H9 (cell line): Measurements from ENCODE around the gene MSRB2. TPM values are rescaled to one million over a fixed set of nuclear protein-coding genes. Genes with fewer than 3 reads are reported as not detected.

Source experiments
- DNase-seq: peaks from one replicate; pipeline ENCODE4 v3.0.0-alpha.2; 2017
- H2AFZ ChIP-seq: one replicate; pipeline ENCODE4 v1.6.1; 2013; ENCODE audit warnings: mild to moderate bottlenecking, low read length, control low read depth, moderate library complexity
- H2AK5ac ChIP-seq: 2 replicates; pipeline ENCODE4 v1.6.1; 2013; ENCODE audit warnings: low read length, control low read depth, mixed read lengths; ENCODE audit not compliant: insufficient read length
- H2BK120ac ChIP-seq: one replicate; pipeline ENCODE4 v1.6.1; 2013; ENCODE audit warnings: low read depth, mild to moderate bottlenecking, low read length, control low read depth, inconsistent platforms; ENCODE audit not compliant: poor library complexity, severe bottlenecking
- H2BK12ac ChIP-seq: 2 replicates; pipeline ENCODE4 v1.6.1; 2013; ENCODE audit warnings: low read length, control low read depth, mixed read lengths, low read depth; ENCODE audit not compliant: insufficient read length
- H2BK15ac ChIP-seq: 2 replicates; pipeline ENCODE4 v1.6.1; 2013; ENCODE audit warnings: low read depth, low read length, control low read depth
- H2BK20ac ChIP-seq: one replicate; pipeline ENCODE4 v1.6.1; 2013; ENCODE audit warnings: low read depth, mild to moderate bottlenecking, low read length, control low read depth, inconsistent platforms; ENCODE audit not compliant: poor library complexity, severe bottlenecking
- H2BK5ac ChIP-seq: 2 replicates; pipeline ENCODE4 v1.6.1; 2013; ENCODE audit warnings: low read length, control low read depth, mixed read lengths; ENCODE audit not compliant: insufficient read length
- H3K14ac ChIP-seq: 2 replicates; pipeline ENCODE4 v1.6.1; 2013; ENCODE audit warnings: low read length, control low read depth; ENCODE audit not compliant: insufficient read depth
- H3K18ac ChIP-seq: 2 replicates; pipeline ENCODE4 v1.6.1; 2013; ENCODE audit warnings: low read depth, mild to moderate bottlenecking, mixed read lengths, low read length, control low read depth; ENCODE audit not compliant: insufficient read length
- H3K23ac ChIP-seq: 2 replicates; pipeline ENCODE4 v1.6.1; 2013; ENCODE audit warnings: low read length, control low read depth, mixed read lengths, low read depth; ENCODE audit not compliant: insufficient read length
- H3K23me2 ChIP-seq: 2 replicates; pipeline ENCODE4 v1.6.1; 2013; ENCODE audit warnings: low read depth, mild to moderate bottlenecking, mixed read lengths, low read length, control low read depth; ENCODE audit not compliant: insufficient read length, poor library complexity, severe bottlenecking
- H3K27ac ChIP-seq: 2 replicates; pipeline ENCODE4 v1.5.1; 2013; ENCODE audit warnings: low read length, control low read depth, mixed read lengths, low read depth; ENCODE audit not compliant: insufficient read length
- H3K27me3 ChIP-seq: 2 replicates; pipeline ENCODE4 v1.6.1; 2013; ENCODE audit warnings: low read length, control low read depth, inconsistent platforms; ENCODE audit not compliant: insufficient read depth
- H3K4ac ChIP-seq: 2 replicates; pipeline ENCODE4 v1.6.1; 2013; ENCODE audit warnings: low read depth, mild to moderate bottlenecking, control low read depth, inconsistent platforms, low read length, moderate library complexity
- H3K4me1 ChIP-seq: 2 replicates; pipeline ENCODE4 v1.6.1; 2013; ENCODE audit warnings: low read length, control low read depth, inconsistent platforms; ENCODE audit not compliant: insufficient read depth
- H3K4me2 ChIP-seq: 2 replicates; pipeline ENCODE4 v1.6.1; 2013; ENCODE audit warnings: low read length, control low read depth, mixed read lengths; ENCODE audit not compliant: insufficient read length, insufficient read depth
- H3K56ac ChIP-seq: 2 replicates; pipeline ENCODE4 v1.6.1; 2013; ENCODE audit warnings: low read depth, mild to moderate bottlenecking, mixed read lengths, low read length, control low read depth; ENCODE audit not compliant: insufficient read length
- H3K79me1 ChIP-seq: 2 replicates; pipeline ENCODE4 v1.6.1; 2013; ENCODE audit warnings: low read depth, mild to moderate bottlenecking, moderate library complexity, low read length, control low read depth, inconsistent platforms; ENCODE audit not compliant: insufficient read depth, poor library complexity, severe bottlenecking
- H3K79me2 ChIP-seq: 2 replicates; pipeline ENCODE4 v1.6.1; 2013; ENCODE audit warnings: low read length, control low read depth, inconsistent platforms; ENCODE audit not compliant: insufficient read depth
- H3K9ac ChIP-seq: 2 replicates; pipeline ENCODE4 v1.6.1; 2013; ENCODE audit warnings: low read length, control low read depth, mixed read lengths; ENCODE audit not compliant: insufficient read length; ENCODE audit errors: extremely low read depth
- H3K9me3 ChIP-seq: one replicate; pipeline ENCODE4 v1.6.1; 2013; ENCODE audit warnings: low read depth, low read length, inconsistent platforms; ENCODE audit not compliant: control insufficient read depth
- H3T11ph ChIP-seq: one replicate; pipeline ENCODE4 v1.6.1; 2013; ENCODE audit warnings: mild to moderate bottlenecking, low read length, control low read depth, inconsistent platforms
- H4K20me1 ChIP-seq: one replicate; pipeline ENCODE4 v1.6.1; 2013; ENCODE audit not compliant: control insufficient read depth, insufficient read length, insufficient read depth
- H4K5ac ChIP-seq: 2 replicates; pipeline ENCODE4 v1.6.1; 2013; ENCODE audit warnings: low read depth, mild to moderate bottlenecking, mixed read lengths, low read length, control low read depth; ENCODE audit not compliant: insufficient read length
- H4K8ac ChIP-seq: replicated peaks from 2 replicates; pipeline ENCODE4 v1.6.1; 2013; ENCODE audit warnings: low read length, control low read depth, mixed read lengths, low read depth; ENCODE audit not compliant: insufficient read length
- H4K91ac ChIP-seq: 2 replicates; pipeline ENCODE4 v1.6.1; 2013; ENCODE audit warnings: low read depth, mild to moderate bottlenecking, moderate library complexity, mixed read lengths, low read length, control low read depth; ENCODE audit not compliant: insufficient read length
- H3K27ac Mint-ChIP-seq, 3 experiments: 2 replicates in 2 of 3; 3 replicates in 1 of 3; pipeline ENCODE4 v1.8.0; 2020 to 2021; ENCODE audit warnings: mixed read lengths in 3 of 3, mild to moderate bottlenecking in 1 of 3, moderate library complexity in 1 of 3
- H3K27me3 Mint-ChIP-seq: 2 replicates; pipeline ENCODE4 v1.8.0; 2021; ENCODE audit warnings: low read depth, mild to moderate bottlenecking, moderate library complexity, mixed read lengths
- H3K36me3 Mint-ChIP-seq, 3 experiments: 2 replicates in 2 of 3; 3 replicates in 1 of 3; pipeline ENCODE4 v1.8.0; 2020 to 2021; ENCODE audit warnings: low read depth in 3 of 3, mixed read lengths in 3 of 3; ENCODE audit not compliant: insufficient read depth in 1 of 3
- H3K4me1 Mint-ChIP-seq, 2 experiments: 2 replicates each; pipeline ENCODE4 v1.8.0; 2020; ENCODE audit warnings: mixed read lengths in 2 of 2
- H3K4me3 Mint-ChIP-seq, 2 experiments: 2 replicates in 1 of 2; 3 replicates in 1 of 2; pipeline ENCODE4 v1.8.0; 2020 to 2021; ENCODE audit warnings: mild to moderate bottlenecking in 2 of 2, mixed read lengths in 2 of 2, moderate library complexity in 1 of 2
- H3K9me3 Mint-ChIP-seq, 2 experiments: 2 replicates in 1 of 2; 3 replicates in 1 of 2; pipeline ENCODE4 v1.8.0; 2020; ENCODE audit warnings: mild to moderate bottlenecking in 2 of 2, mixed read lengths in 2 of 2, moderate library complexity in 1 of 2
- CTCF ChIP-seq: fragments of 200-600 bp; sonication (generic); conservative IDR thresholded peaks from 3 replicates; pipeline ENCODE4 v1.8.0; 2021; ENCODE audit warnings: antibody characterized with exemption, mild to moderate bottlenecking
- WGBS: extraction: QIAGEN DNeasy Blood & Tissue Kit; methylation state at CpG from one replicate; pipeline ENCODE4 v1.1.7; 2013; ENCODE audit warnings: missing lambda C conversion rate, low lambda C conversion rate, mixed read lengths; ENCODE audit not compliant: insufficient read length; ENCODE audit errors: extremely low coverage; 5-methylcytosine and 5-hydroxymethylcytosine counted together
- total RNA-seq: library from RNA; stranded (reverse); gene quantifications from 2 replicates; pipeline ENCODE4 v1.2.1, GENCODE V29; 2021

Gene MSRB2
- total RNA-seq, 1 experiment from 2014 or later: 18.0 TPM

- Mint-ChIP-seq H3K4me3 (no peak overlapping the region), H3K9me3 (no peaks in the 10 kb centered on the region; a peak in 1 of 5 replicates), H3K27me3 (no peaks in the 10 kb centered on the region), H3K36me3 (no peaks in the 10 kb centered on the region), H3K4me1 (peaks cover 14 to 16% of the 10 kb centered on the region in 2 experiments), H3K27ac (no peak overlapping the region)
- Histone ChIP-seq H2BK12ac (no peak overlapping the region), H4K5ac (no peak overlapping the region), H3T11ph (no peak overlapping the region), H3K9me3 (no peaks in the 10 kb centered on the region), H3K4me1 (peaks cover 3% of the 10 kb centered on the region; the same call in 1 of the 2 replicates), H3K79me2 (no peaks in the 10 kb centered on the region), H2BK20ac (no peak overlapping the region), H3K79me1 (no peaks in the 10 kb centered on the region), H2BK15ac (no peak overlapping the region), H4K91ac (no peak overlapping the region), H2AK5ac (no peak overlapping the region), H4K20me1 (no peaks in the 10 kb centered on the region), H3K14ac (no peak overlapping the region), H3K23me2 (no peaks in the 10 kb centered on the region), H3K4me2 (no peak overlapping the region), H3K18ac (no peak overlapping the region), H2AFZ (no peak overlapping the region), H3K9ac (no peak overlapping the region), H2BK5ac (no peak overlapping the region), H2BK120ac (no peak overlapping the region), H3K27me3 (no peaks in the 10 kb centered on the region), H3K23ac (no peak overlapping the region), H4K8ac (no peak overlapping the region), H3K56ac (no peak overlapping the region), H3K4ac (no peak overlapping the region), H3K27ac (no peak overlapping the region)
- TF ChIP-seq CTCF: no peak
- no CpG with 5 or more reads among the region's 12 CpGs for WGBS
- DNase-seq: no peak
Observed at GRCh38 chr10:23067337-23067736, 28.0 kb upstream of the MSRB2 start.
